CD4-positive, alpha-beta memory T cell (primary cell): ENCODE data around the gene ADGRE1. TPM values are rescaled to one million over a fixed set of nuclear protein-coding genes. Genes with fewer than 3 reads are reported as not detected.

Source experiments
- CTCF ChIA-PET: fragments of 350-600 bp; sonication (Branson Sonifier 250); formaldehyde crosslinking; loops from one replicate; lab custom pipeline; 2021; ENCODE audit warnings: inconsistent platforms; ENCODE audit not compliant: partially characterized antibody; lab: Charles Lee
- POLR2A ChIA-PET: fragments of 350-600 bp; sonication (Branson Sonifier 250); formaldehyde crosslinking; loops from one replicate; lab custom pipeline; 2021; ENCODE audit not compliant: partially characterized antibody; lab: Charles Lee
- DNase-seq, 5 donors: peaks; one replicate each; pipeline versions ENCODE4 v3.0.0 to v3.0.0-alpha.2; 2020 to 2022; ENCODE audit warnings: mixed read lengths in 1 of 5
- H3K27ac ChIP-seq: one replicate; pipeline ENCODE4 v1.7.0; 2013; ENCODE audit warnings: low read depth, low read length
- H3K27me3 ChIP-seq: 2 replicates; pipeline ENCODE4 v1.7.0; 2013; ENCODE audit warnings: mild to moderate bottlenecking, low read length, moderate library complexity; ENCODE audit not compliant: insufficient read depth
- H3K36me3 ChIP-seq: 2 replicates; pipeline ENCODE4 v1.7.0; 2013; ENCODE audit warnings: mild to moderate bottlenecking, low read length, moderate library complexity; ENCODE audit not compliant: insufficient read depth
- H3K4me1 ChIP-seq: 2 replicates; pipeline ENCODE4 v1.7.0; 2013; ENCODE audit warnings: mild to moderate bottlenecking, low read length, moderate library complexity; ENCODE audit not compliant: insufficient read depth
- H3K4me3 ChIP-seq, 2 donors: one replicate each; pipeline ENCODE4 v1.7.0; 2013; ENCODE audit warnings: low read length in 2 of 2, mild to moderate bottlenecking in 1 of 2
- H3K9me3 ChIP-seq, 2 donors: one replicate each; pipeline ENCODE4 v1.7.0; 2013; ENCODE audit warnings: low read length in 2 of 2, control low read depth in 1 of 2; ENCODE audit not compliant: control insufficient read depth in 1 of 2
- H3K27ac Mint-ChIP-seq, 7 donors: one replicate each; pipeline ENCODE4 v1.8.0; 2020 to 2021; ENCODE audit warnings: mixed read lengths in 7 of 7, mild to moderate bottlenecking in 6 of 7, inconsistent platforms in 3 of 7, moderate library complexity in 3 of 7
- H3K27me3 Mint-ChIP-seq, 2 donors: one replicate each; pipeline ENCODE4 v1.8.0; 2020 to 2021; ENCODE audit warnings: mixed read lengths in 2 of 2
- H3K36me3 Mint-ChIP-seq, 2 donors: one replicate each; pipeline ENCODE4 v1.8.0; 2020 to 2021; ENCODE audit warnings: mixed read lengths in 2 of 2, inconsistent platforms in 1 of 2, mild to moderate bottlenecking in 1 of 2
- H3K4me1 Mint-ChIP-seq, 4 donors: one replicate each; pipeline ENCODE4 v1.8.0; 2020 to 2021; ENCODE audit warnings: mixed read lengths in 4 of 4, mild to moderate bottlenecking in 1 of 4
- H3K4me3 Mint-ChIP-seq, 8 donors: one replicate each; pipeline ENCODE4 v1.8.0; 2020 to 2021; ENCODE audit warnings: mixed read lengths in 8 of 8, mild to moderate bottlenecking in 7 of 8, moderate library complexity in 6 of 8, inconsistent platforms in 3 of 8
- H3K9me3 Mint-ChIP-seq, 8 donors: one replicate each; pipeline ENCODE4 v1.8.0; 2020 to 2021; ENCODE audit warnings: mixed read lengths in 8 of 8, mild to moderate bottlenecking in 5 of 8, inconsistent platforms in 3 of 8, moderate library complexity in 1 of 8
- intact Hi-C: fragments of 100-400 bp; cut with micrococcal nuclease; formaldehyde crosslinking; loops from one replicate; pipeline ENCODE4 v1.15.1; 2023
- polyA plus RNA-seq, 2 donors: library from polyadenylated mRNA; unstranded; fragments of 300-500 nt; fragmentation: Illumina TruSeq; gene quantifications; one replicate each; pipeline ENCODE4 v1.2.3, GENCODE V29; 2021
- total RNA-seq, 2 experiments: library from RNA; stranded (reverse); gene quantifications; one replicate each; pipeline ENCODE4 v1.2.3, GENCODE V29; 2021

ADGRE1 gene
- total and polyA plus RNA-seq, 4 experiments from 2014 or later: 2.9 to 10.6 (median 9.3) TPM

DNA sequence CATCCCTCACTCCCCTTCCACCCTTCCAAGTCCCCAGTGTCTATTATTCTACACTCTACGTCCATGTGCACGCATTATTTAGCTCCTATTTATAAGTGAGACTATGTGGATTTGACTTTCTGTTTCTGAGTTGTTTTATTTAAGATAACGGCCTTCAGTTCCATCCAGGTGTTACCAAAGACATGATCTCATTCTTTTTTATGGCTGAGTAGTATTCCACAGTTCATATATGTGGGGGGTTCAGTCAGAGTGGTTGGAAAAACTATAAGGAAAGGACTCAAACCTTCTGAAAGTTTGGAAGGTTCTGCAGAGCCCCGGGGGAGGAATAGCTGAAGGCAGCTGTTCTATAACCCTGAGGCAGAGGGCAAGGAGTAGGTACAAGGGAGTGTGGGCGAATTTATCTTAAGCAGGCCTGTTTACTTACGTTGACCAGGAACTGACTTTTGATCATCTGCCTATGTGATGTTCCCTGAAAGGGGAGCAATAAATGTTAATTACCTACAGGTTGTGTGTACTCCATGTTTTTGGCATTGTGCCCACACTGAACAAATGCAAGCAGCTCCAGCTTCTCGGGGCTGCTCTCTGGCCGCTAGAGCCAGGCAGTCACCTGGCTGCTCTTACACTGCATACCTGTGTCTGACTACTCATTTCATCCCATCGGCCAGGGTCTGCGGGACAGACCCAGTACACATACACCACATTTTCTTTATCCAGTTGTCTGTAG, 13.5 kb upstream of the ADGRE1 start:
- no peaks in the 10 kb centered on the region for H3K36me3 Mint-ChIP-seq
- no peak for DNase-seq
- Histone ChIP-seq H3K4me1 (no peaks in the 10 kb centered on the region), H3K4me3 (no peak overlapping the region), H3K36me3 (no peaks in the 10 kb centered on the region), H3K27me3 (no peaks in the 10 kb centered on the region), H3K27ac (no peak overlapping the region), H3K9me3 (no peaks in the 10 kb centered on the region)
- ChIA-PET POLR2A (interaction anchor here (1.0 kb wide), 1 partner anchor 11 kb away, joined by 3 read pairs; no protein-coding TSS in a partner anchor), CTCF (no interaction called here)
- peaks cover 0 to 8% (median 0%) of the 10 kb centered on the region in 8 donors for H3K9me3 Mint-ChIP-seq
- intact Hi-C loops: no loop called here
- no peaks in the 10 kb centered on the region for H3K27me3 Mint-ChIP-seq
- H3K4me1 Mint-ChIP-seq: peaks cover 2 to 11% (median 4%) of the 10 kb centered on the region in 4 donors
- H3K4me3 Mint-ChIP-seq: no peak overlapping the region
- H3K27ac Mint-ChIP-seq: no peak overlapping the region

DNA sequence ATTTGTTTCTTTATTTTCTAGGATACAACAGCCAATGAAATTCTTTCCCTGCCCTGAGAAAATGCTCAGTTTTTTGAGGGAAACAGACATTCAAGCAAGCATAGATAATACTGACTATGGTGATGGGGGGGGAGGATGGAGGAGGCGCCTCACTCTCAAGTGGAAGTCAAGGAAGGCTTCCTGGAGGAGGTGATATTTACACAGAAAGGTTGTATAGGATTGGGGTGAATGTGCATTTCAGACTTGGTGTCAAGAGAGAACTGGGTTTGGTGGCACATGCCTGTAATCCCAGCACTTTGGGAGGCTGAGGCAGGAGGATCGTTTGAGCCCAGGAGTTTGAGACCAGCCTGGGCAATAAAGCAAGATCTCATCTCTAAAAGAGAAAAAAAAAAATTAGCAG, 12.2 kb upstream of the ADGRE1 start:
- H3K27ac ChIP-seq: no peak overlapping the region
- H3K27ac Mint-ChIP-seq: peak overlapping the region in 4 of 7 donors; percentile 25 to 57 (median 49)
- H3K9me3 ChIP-seq: no peaks in the 10 kb centered on the region
- intact Hi-C loops: no loop called here
- H3K27me3 ChIP-seq: no peaks in the 10 kb centered on the region
- no peaks in the 10 kb centered on the region for H3K27me3 Mint-ChIP-seq
- H3K4me1 Mint-ChIP-seq: peaks cover 0 to 11% (median 5%) of the 10 kb centered on the region in 4 donors
- DNase-seq: no peak
- ChIA-PET POLR2A (interaction anchor here (3.1 kb wide), 1 partner anchor 15 kb away, joined by 15 read pairs; no protein-coding TSS in a partner anchor), CTCF (interaction anchor here (0.8 to 1.6 kb wide), 2 partner anchors 12 kb away, joined by 6 to 9 read pairs; no protein-coding TSS in a partner anchor)
- peak overlapping the region in 1 of 8 donors; percentile 27 for H3K4me3 Mint-ChIP-seq
- peaks cover 0 to 5% (median 0%) of the 10 kb centered on the region in 8 donors for H3K9me3 Mint-ChIP-seq
- H3K4me3 ChIP-seq: no peak overlapping the region
- H3K36me3 ChIP-seq: no peaks in the 10 kb centered on the region
- H3K4me1 ChIP-seq: no peaks in the 10 kb centered on the region
- H3K36me3 Mint-ChIP-seq: no peaks in the 10 kb centered on the region

DNA sequence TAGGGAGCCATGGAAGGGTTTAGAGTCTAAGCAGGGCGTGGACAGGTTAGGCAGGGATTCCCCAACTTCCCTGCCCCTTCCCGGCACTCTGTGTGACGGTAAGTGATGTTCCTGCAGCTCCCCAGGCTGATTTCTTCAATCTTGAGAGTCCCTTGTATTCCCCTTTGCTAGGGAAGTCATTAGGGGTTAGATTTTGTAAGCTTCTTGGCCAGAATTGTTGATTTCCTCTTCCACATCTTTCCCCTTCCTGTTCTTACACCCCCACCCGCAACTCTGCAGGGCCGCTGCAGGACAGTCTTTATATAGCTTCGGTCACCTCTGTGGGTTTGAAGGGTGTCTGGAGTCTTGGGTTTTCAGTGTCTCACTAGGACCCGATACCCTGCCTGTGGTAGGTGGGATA, 10.6 kb upstream of the ADGRE1 start:
- H3K4me3 ChIP-seq: no peak overlapping the region
- H3K36me3 Mint-ChIP-seq: no peaks in the 10 kb centered on the region
- no peaks in the 10 kb centered on the region for H3K4me1 ChIP-seq
- H3K4me3 Mint-ChIP-seq: no peak overlapping the region
- no peak overlapping the region for H3K27ac ChIP-seq
- no peak for DNase-seq
- CTCF ChIA-PET: interaction anchor here (1.6 kb wide), 1 partner anchor 14 kb away, joined by 9 read pairs; no protein-coding TSS in a partner anchor
- intact Hi-C loops: no loop called here
- POLR2A ChIA-PET: interaction anchor here (0.6 to 3.1 kb wide), 3 partner anchors 10 to 14 kb away, joined by 3 to 15 read pairs (median 4); no protein-coding TSS in a partner anchor
- H3K27me3 ChIP-seq: no peaks in the 10 kb centered on the region
- no peak overlapping the region for H3K27ac Mint-ChIP-seq
- H3K36me3 ChIP-seq: no peaks in the 10 kb centered on the region
- H3K9me3 Mint-ChIP-seq: peaks cover 0 to 5% (median 0%) of the 10 kb centered on the region in 8 donors
- H3K27me3 Mint-ChIP-seq: no peaks in the 10 kb centered on the region
- no peaks in the 10 kb centered on the region for H3K9me3 ChIP-seq
- H3K4me1 Mint-ChIP-seq: peaks cover 0 to 11% (median 6%) of the 10 kb centered on the region in 4 donors

DNA sequence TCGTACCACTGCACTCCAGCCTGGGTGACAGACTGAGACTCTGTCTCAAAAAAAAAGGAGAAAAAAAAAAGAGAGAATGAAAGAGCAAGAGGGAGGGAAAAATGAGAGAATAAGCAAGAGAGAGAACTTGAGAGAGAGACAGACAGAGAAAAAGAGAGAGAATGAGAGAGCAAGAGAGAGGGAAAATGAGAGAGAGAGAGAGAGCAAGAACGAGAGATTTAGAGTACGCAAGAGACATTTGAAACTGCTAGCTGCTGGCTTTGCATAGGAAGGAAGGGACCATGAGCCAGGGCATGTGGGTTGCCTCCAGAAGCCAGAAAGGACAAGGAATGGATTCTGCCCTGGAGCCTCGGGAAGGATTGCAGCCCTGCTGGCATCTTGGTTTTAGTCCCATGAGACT, 9.6 kb upstream of the ADGRE1 start:
- no peak for DNase-seq
- POLR2A ChIA-PET: interaction anchor here (3.1 kb wide), 1 partner anchor 13 kb away, joined by 15 read pairs; no protein-coding TSS in a partner anchor

DNA sequence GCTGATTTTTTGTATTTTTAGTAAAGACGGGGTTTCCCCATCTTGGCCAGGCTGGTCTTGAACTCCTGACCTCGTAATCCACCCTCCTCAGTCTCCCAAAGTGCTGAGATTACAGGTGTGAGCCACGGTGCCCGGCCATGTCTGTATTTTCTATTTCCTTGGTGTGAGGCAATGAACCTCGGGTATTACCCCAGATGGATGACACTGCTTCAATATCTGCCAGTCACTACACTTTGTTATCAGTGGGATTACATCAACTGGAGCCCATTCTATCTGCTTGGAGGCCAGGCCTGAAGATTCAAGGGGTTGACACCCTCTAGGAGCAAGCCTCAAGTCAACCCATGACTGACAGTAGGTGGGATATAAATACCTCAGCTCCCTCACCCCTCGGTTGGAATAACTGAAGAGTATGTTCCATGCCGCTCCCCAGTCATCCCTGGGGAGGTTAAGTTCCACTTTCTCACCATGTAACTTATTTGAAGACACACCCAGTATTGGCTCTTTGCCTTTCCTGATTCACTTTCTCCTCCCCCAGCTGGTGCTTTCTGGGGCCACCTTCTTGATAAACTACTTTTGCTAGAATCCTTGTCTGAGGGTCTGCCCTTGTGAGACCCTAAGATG, 992 bp upstream of the ADGRE1 start:
- H3K4me1 ChIP-seq: peaks cover 44% of the 10 kb centered on the region
- Mint-ChIP-seq H3K27ac (peak overlapping the region in 1 of 7 donors; percentile 14), H3K4me3 (no peak overlapping the region), H3K36me3 (no peaks in the 10 kb centered on the region), H3K27me3 (no peaks in the 10 kb centered on the region), H3K4me1 (peaks cover 34 to 49% (median 44%) of the 10 kb centered on the region in 4 donors), H3K9me3 (peaks cover 4 to 18% (median 8%) of the 10 kb centered on the region in 8 donors)
- POLR2A ChIA-PET: interaction anchor here (0.9 to 2.4 kb wide), 4 partner anchors 10 to 23 kb away, joined by 3 to 9 read pairs (median 6); no protein-coding TSS in a partner anchor
- H3K36me3 ChIP-seq: no peaks in the 10 kb centered on the region
- CTCF ChIA-PET: interaction anchor here (0.6 to 3.1 kb wide), 2 partner anchors 22 to 90 kb away, joined by 3 to 18 read pairs; no protein-coding TSS in a partner anchor
- no peaks in the 10 kb centered on the region for H3K27me3 ChIP-seq
- no peaks in the 10 kb centered on the region for H3K9me3 ChIP-seq
- no peak for DNase-seq
- no peak overlapping the region for H3K4me3 ChIP-seq
- intact Hi-C loops: no loop called here
- H3K27ac ChIP-seq: no peak overlapping the region

More for the DNA sequence above, 9.6 kb upstream of the ADGRE1 start:
- Histone ChIP-seq H3K9me3 (no peaks in the 10 kb centered on the region), H3K27me3 (no peaks in the 10 kb centered on the region), H3K27ac (no peak overlapping the region), H3K4me3 (no peak overlapping the region), H3K36me3 (no peaks in the 10 kb centered on the region), H3K4me1 (no peaks in the 10 kb centered on the region)
- peaks cover 0 to 3% (median 0%) of the 10 kb centered on the region in 8 donors for H3K9me3 Mint-ChIP-seq
- CTCF ChIA-PET: no interaction called here
- peaks cover 0 to 11% (median 6%) of the 10 kb centered on the region in 4 donors for H3K4me1 Mint-ChIP-seq
- peak overlapping the region in 1 of 7 donors; percentile 80 for H3K27ac Mint-ChIP-seq
- H3K36me3 Mint-ChIP-seq: no peaks in the 10 kb centered on the region
- no peaks in the 10 kb centered on the region for H3K27me3 Mint-ChIP-seq
- intact Hi-C loops: no loop called here
- no peak overlapping the region for H3K4me3 Mint-ChIP-seq

DNA sequence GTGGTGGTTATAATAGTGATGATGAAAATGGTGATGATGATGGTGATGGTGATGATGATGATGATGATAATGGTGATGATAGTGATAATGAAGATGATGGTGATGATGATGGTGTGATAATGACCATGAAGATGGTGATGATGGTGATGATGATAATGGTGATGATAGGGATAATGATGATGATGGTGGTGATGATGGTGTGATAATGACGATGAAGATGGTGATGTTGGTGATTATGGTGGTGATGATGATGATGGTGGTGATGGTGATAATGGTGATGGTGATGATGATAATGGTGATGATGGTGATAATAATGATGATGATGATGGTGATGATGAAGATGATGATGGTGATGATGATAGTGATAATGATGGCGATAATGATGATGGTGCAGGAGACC, 1.6 kb downstream of the ADGRE1 start:
- Histone ChIP-seq H3K27me3 (no peaks in the 10 kb centered on the region), H3K27ac (no peak overlapping the region), H3K4me1 (peaks cover 69% of the 10 kb centered on the region), H3K4me3 (no peak overlapping the region), H3K36me3 (no peaks in the 10 kb centered on the region), H3K9me3 (no peaks in the 10 kb centered on the region)
- H3K4me1 Mint-ChIP-seq: peaks cover 56 to 75% (median 67%) of the 10 kb centered on the region in 4 donors
- ChIA-PET CTCF (interaction anchor here (0.7 to 2.9 kb wide), 5 partner anchors 22 to 210 kb away, joined by 3 to 51 read pairs (median 4); no protein-coding TSS in a partner anchor), POLR2A (interaction anchor here (1.2 to 3.6 kb wide), 4 partner anchors 21 to 180 kb away, joined by 5 to 43 read pairs (median 10); partner anchors contain the start of genes GPR108 and ZNF557)
- peaks cover under 1% of the 10 kb centered on the region in 2 donors for H3K36me3 Mint-ChIP-seq
- no peaks in the 10 kb centered on the region for H3K27me3 Mint-ChIP-seq
- H3K4me3 Mint-ChIP-seq: peak overlapping the region; percentile 8 to 77 (median 51)
- H3K9me3 Mint-ChIP-seq: peaks cover 4 to 18% (median 11%) of the 10 kb centered on the region in 8 donors
- intact Hi-C loops: no loop called here
- H3K27ac Mint-ChIP-seq: peak overlapping the region in 4 of 7 donors; percentile 1 to 84 (median 60)
- no peak for DNase-seq
